Measurements from ENCODE around the gene TTLL8. TPM values are rescaled to one million over a fixed set of nuclear protein-coding genes. Genes with fewer than 3 reads are reported as not detected.

The TTLL8 gene
- total and polyA plus RNA-seq, 4 donors, result not detected

DNA sequence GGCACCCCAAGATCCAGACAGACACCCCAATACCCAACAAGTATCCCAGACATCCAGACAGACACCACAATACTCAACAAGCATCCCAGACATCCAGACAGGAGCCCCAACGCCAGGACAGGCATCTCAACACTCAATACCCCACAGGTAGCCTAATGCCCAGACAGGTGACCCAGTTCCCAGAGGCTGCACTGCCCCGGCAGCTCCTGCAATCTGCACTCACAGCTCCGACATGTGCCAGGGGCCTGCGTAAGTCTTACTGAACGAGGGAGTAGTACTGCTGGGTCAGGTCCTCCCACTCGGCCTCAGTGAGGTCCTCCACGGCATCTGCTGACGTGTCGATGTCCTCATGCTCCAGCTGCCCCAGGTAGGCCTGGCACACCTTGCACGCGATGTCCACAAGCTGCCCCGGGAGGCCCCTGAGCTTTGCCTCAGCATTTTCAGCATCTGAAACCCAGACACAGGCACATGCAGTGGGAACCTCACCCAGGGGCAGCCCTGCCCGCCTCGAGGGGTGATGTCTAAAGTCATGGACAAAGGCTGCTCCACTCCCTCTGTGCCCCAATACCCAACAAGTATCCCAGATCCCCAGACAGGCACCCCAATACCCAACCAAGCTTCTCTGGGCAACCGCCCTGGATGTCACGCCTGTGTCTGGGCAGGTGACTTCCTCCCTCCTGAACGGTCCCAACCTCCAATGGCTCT is 16.6 kb downstream of the TTLL8 start:
- DNase-seq (ENCODE audit: low spot score), result no peak
- Histone ChIP-seq H3K4me3 (ENCODE audit: low read depth in 1 of 3, low read length in 3 of 3) (no peak overlapping the region), H3K9me3 (ENCODE audit: control insufficient read depth in 4 of 4, low read length in 3 of 4) (peaks cover 0 to 2% (median 0%) of the 10 kb centered on the region in 4 donors), H3K36me3 (ENCODE audit: control insufficient read depth in 4 of 4, insufficient read depth in 3 of 4, low read depth in 1 of 4, low read length in 3 of 4) (no peaks in the 10 kb centered on the region), H3K27ac (ENCODE audit: low read depth in 1 of 2, low read length in 2 of 2) (no peak overlapping the region), H3K9ac (ENCODE audit: low read depth in 1 of 2, low read length in 2 of 2) (no peak overlapping the region), H3K4me1 (ENCODE audit: control insufficient read depth in 4 of 4, insufficient read depth in 4 of 4, low read length in 3 of 4) (no peaks in the 10 kb centered on the region), H3K27me3 (ENCODE audit: control insufficient read depth in 4 of 4, insufficient read depth in 4 of 4, low read length in 3 of 4) (no peaks in the 10 kb centered on the region)
- WGBS, result 87% methylated on average over 17 of the region's 17 CpGs
- TF ChIP-seq HNF4G (IDR thresholded peaks at IDR 0.05), result no peak
- no peak for TF ChIP-seq CTCF (IDR thresholded peaks at IDR 0.05; ENCODE audit: low read depth, low read length, missing input control)
- TF ChIP-seq ATF3 (IDR thresholded peaks at IDR 0.05), result no peak
- no peak for TF ChIP-seq GABPA (IDR thresholded peaks at IDR 0.05 in 1 of 2, conservative IDR thresholded peaks at IDR 0.05 in 1 of 2)
- no peak for TF ChIP-seq YY1 (IDR thresholded peaks at IDR 0.05)
- no peak for TF ChIP-seq FOXA2 (IDR thresholded peaks at IDR 0.05)
- no peak for TF ChIP-seq JUND (IDR thresholded peaks at IDR 0.05)
- TF ChIP-seq, protein P1, sequence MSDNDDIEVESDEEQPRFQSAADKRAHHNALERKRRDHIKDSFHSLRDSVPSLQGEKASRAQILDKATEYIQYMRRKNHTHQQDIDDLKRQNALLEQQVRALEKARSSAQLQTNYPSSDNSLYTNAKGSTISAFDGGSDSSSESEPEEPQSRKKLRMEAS (IDR thresholded peaks at IDR 0.05), result no peak
- TF ChIP-seq EGR1 (IDR thresholded peaks at IDR 0.05; ENCODE audit: low read depth in 2 of 2), result no peak
- no peak for TF ChIP-seq HNF4A (conservative IDR thresholded peaks at IDR 0.05)

- no peak overlapping the region for H3K4me3 ChIP-seq (ENCODE audit: low read depth in 1 of 3, low read length in 3 of 3)
- WGBS, result 91% methylated on average over 7 of the region's 7 CpGs
Observed at GRCh38 chr22:50040717-50041116, 17.4 kb downstream of the TTLL8 start.

More at GRCh38 chr22:50040717-50041116, 17.4 kb downstream of the TTLL8 start:
- TF ChIP-seq, protein P2, sequence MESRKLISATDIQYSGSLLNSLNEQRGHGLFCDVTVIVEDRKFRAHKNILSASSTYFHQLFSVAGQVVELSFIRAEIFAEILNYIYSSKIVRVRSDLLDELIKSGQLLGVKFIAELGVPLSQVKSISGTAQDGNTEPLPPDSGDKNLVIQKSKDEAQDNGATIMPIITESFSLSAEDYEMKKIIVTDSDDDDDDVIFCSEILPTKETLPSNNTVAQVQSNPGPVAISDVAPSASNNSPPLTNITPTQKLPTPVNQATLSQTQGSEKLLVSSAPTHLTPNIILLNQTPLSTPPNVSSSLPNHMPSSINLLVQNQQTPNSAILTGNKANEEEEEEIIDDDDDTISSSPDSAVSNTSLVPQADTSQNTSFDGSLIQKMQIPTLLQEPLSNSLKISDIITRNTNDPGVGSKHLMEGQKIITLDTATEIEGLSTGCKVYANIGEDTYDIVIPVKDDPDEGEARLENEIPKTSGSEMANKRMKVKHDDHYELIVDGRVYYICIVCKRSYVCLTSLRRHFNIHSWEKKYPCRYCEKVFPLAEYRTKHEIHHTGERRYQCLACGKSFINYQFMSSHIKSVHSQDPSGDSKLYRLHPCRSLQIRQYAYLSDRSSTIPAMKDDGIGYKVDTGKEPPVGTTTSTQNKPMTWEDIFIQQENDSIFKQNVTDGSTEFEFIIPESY (IDR thresholded peaks at IDR 0.05), result no peak
- TF ChIP-seq, protein P1 (IDR thresholded peaks at IDR 0.05), result no peak
- TF ChIP-seq REST (IDR thresholded peaks at IDR 0.05), result no peak
- no peak for TF ChIP-seq GABPA (IDR thresholded peaks at IDR 0.05 in 1 of 2, conservative IDR thresholded peaks at IDR 0.05 in 1 of 2)
- TF ChIP-seq NR2F2 (IDR thresholded peaks at IDR 0.05), result no peak
- TF ChIP-seq TAF1 (conservative IDR thresholded peaks at IDR 0.05), result no peak
- no peak for TF ChIP-seq FOXA1 (IDR thresholded peaks at IDR 0.05)
- TF ChIP-seq HNF4A (conservative IDR thresholded peaks at IDR 0.05), result no peak
- no peak for TF ChIP-seq EGR1 (IDR thresholded peaks at IDR 0.05; ENCODE audit: low read depth in 2 of 2)
- Histone ChIP-seq H3K36me3 (ENCODE audit: control insufficient read depth in 4 of 4, insufficient read depth in 3 of 4, low read depth in 1 of 4, low read length in 3 of 4) (no peaks in the 10 kb centered on the region), H3K9ac (ENCODE audit: low read depth in 1 of 2, low read length in 2 of 2) (no peak overlapping the region), H3K27me3 (ENCODE audit: control insufficient read depth in 4 of 4, insufficient read depth in 4 of 4, low read length in 3 of 4) (no peaks in the 10 kb centered on the region), H3K4me1 (ENCODE audit: control insufficient read depth in 4 of 4, insufficient read depth in 4 of 4, low read length in 3 of 4) (no peaks in the 10 kb centered on the region), H3K9me3 (ENCODE audit: control insufficient read depth in 4 of 4, low read length in 3 of 4) (peaks cover 0 to 2% (median 0%) of the 10 kb centered on the region in 4 donors), H3K27ac (ENCODE audit: low read depth in 1 of 2, low read length in 2 of 2) (no peak overlapping the region)
- no peak for DNase-seq (ENCODE audit: low spot score)
